Measurements from ENCODE around the gene WDR11.

WDR11 gene

GRCh38 chr10:120945182-120945581 is 94.0 kb downstream of the WDR11 start:
- no peak for DNase-seq

- no peak for DNase-seq
These were observed 94.7 kb downstream of the WDR11 start for GRCh38 chr10:120945801-120946302.

- no peak for DNase-seq
These were observed 95.3 kb downstream of the WDR11 start for GRCh38 chr10:120946497-120946896.

GRCh38 chr10:120948889-120949608 is 97.9 kb downstream of the WDR11 start:
- DNase-seq, result no peak

GRCh38 chr10:120949609-120950031 is 98.5 kb downstream of the WDR11 start:
- no peak for DNase-seq

GRCh38 chr10:120950051-120950561 is 98.9 kb downstream of the WDR11 start:
- no peak for DNase-seq

GRCh38 chr10:120951288-120951687 is 100.1 kb downstream of the WDR11 start:
- DNase-seq, result no peak

- DNase-seq, result no peak
These were observed 102.7 kb downstream of the WDR11 start for GRCh38 chr10:120953897-120954296.
